ENCODE data around the gene UTP25.

- no peak for TF ChIP-seq EZH2phosphoT487 (IDR thresholded peaks at IDR 0.05; ENCODE audit: borderline replicate concordance)
- TF ChIP-seq REST (IDR thresholded peaks at IDR 0.05; ENCODE audit: low read depth) = no peak
These were observed 56.5 kb downstream of the UTP25 start for GRCh38 chr1:209884249-209884648.
